Measurements from ENCODE around the gene TIAM1. TPM values are rescaled to one million over a fixed set of nuclear protein-coding genes. Genes with fewer than 3 reads are reported as not detected.

TIAM1 gene
- total RNA-seq, 2 experiments from 2014 or later: 15.0 to 25.1 TPM

- H2AFZ ChIP-seq (ENCODE audit: low read length): no peak overlapping the region
- TF ChIP-seq CTCF (conservative IDR thresholded peaks at IDR 0.05; ENCODE audit: low read length) (no peak), EZH2phosphoT487 (IDR thresholded peaks at IDR 0.05; ENCODE audit: borderline replicate concordance, low read depth, low read length) (no peak)
- no peak overlapping the region for H3K4me2 ChIP-seq (ENCODE audit: low read length)
- BruUV-seq (replicated peaks): no TSS peak
- no peak overlapping the region for H3K4me3 ChIP-seq (ENCODE audit: low read depth, low read length, poor library complexity, severe bottlenecking)
- no peaks in the 10 kb centered on the region for H4K20me1 ChIP-seq (ENCODE audit: insufficient read depth, low read length)
- H3K27ac ChIP-seq (ENCODE audit: low read depth, low read length, poor library complexity, severe bottlenecking): no peak overlapping the region
- H3K9me3 ChIP-seq (ENCODE audit: low read length): no peaks in the 10 kb centered on the region
- H3K4me1 ChIP-seq (ENCODE audit: insufficient read depth, low read length, poor library complexity, severe bottlenecking): no peaks in the 10 kb centered on the region
- no peaks in the 10 kb centered on the region for H3K9me2 ChIP-seq (ENCODE audit: insufficient read depth, low read length)
- intact Hi-C loops (cut with micrococcal nuclease; ENCODE audit: unreplicated experiment): no loop called here
- 0 out of 2 replicates have a peak, but pooled peaks cover 4% of the 10 kb centered on the region for H3K36me3 ChIP-seq (ENCODE audit: insufficient read depth, low read length)
- no peak for DNase-seq (ENCODE audit: low spot score)
- CTCF ChIA-PET (ENCODE audit: unreplicated experiment): no interaction called here
- POLR2A ChIA-PET: interaction anchor here (0.5 to 1.3 kb wide), 3 partner anchors 23 to 452 kb away, joined by 3 to 5 read pairs (median 3); no protein-coding TSS in a partner anchor
- no peaks in the 10 kb centered on the region for H3K79me2 ChIP-seq (ENCODE audit: insufficient read depth, low read depth, low read length)
Observed at GRCh38 chr21:31135531-31136184, 208.4 kb downstream of the TIAM1 start.

GRCh38 chr21:31133243-31133830, 210.7 kb downstream of the TIAM1 start:
- H3K4me2 ChIP-seq (ENCODE audit: low read length): no peak overlapping the region; the same call in 1 of the 2 replicates
- intact Hi-C loops (cut with micrococcal nuclease; ENCODE audit: unreplicated experiment): no loop called here
- H2AFZ ChIP-seq (ENCODE audit: low read length): no peak overlapping the region
- 0 out of 2 replicates have a peak, but pooled peaks cover 4% of the 10 kb centered on the region for H3K36me3 ChIP-seq (ENCODE audit: insufficient read depth, low read length)
- ChIA-PET POLR2A (interaction anchor here (0.6 to 1.2 kb wide), 3 partner anchors 23 to 476 kb away, joined by 3 read pairs; no protein-coding TSS in a partner anchor), CTCF (ENCODE audit: unreplicated experiment) (no interaction called here)
- BruUV-seq (replicated peaks): no TSS peak
- no peak overlapping the region for H3K27ac ChIP-seq (ENCODE audit: low read depth, low read length, poor library complexity, severe bottlenecking)
- H3K9me2 ChIP-seq (ENCODE audit: insufficient read depth, low read length): no peaks in the 10 kb centered on the region
- H3K4me1 ChIP-seq (ENCODE audit: insufficient read depth, low read length, poor library complexity, severe bottlenecking): no peaks in the 10 kb centered on the region
- H3K4me3 ChIP-seq (ENCODE audit: low read depth, low read length, poor library complexity, severe bottlenecking): no peak overlapping the region
- H3K9me3 ChIP-seq (ENCODE audit: low read length): no peaks in the 10 kb centered on the region
- no peak for TF ChIP-seq EZH2phosphoT487 (IDR thresholded peaks at IDR 0.05; ENCODE audit: borderline replicate concordance, low read depth, low read length)
- no peak for TF ChIP-seq CTCF (conservative IDR thresholded peaks at IDR 0.05; ENCODE audit: low read length)
- no peaks in the 10 kb centered on the region for H4K20me1 ChIP-seq (ENCODE audit: insufficient read depth, low read length)
- no peak for DNase-seq (ENCODE audit: low spot score)
- H3K79me2 ChIP-seq (ENCODE audit: insufficient read depth, low read depth, low read length): no peaks in the 10 kb centered on the region
